GM12874 (cell line): ENCODE data around the gene INPP5A.

Experiments
- TF ChIP-seq, protein P1 (sequence below): IDR thresholded peaks from 2 replicates; pipeline ENCODE4 v1.5.1; 2011; ENCODE audit warnings: low read depth, mild to moderate bottlenecking, control low read depth, low read length, moderate library complexity; ENCODE audit not compliant: insufficient read depth

Gene INPP5A

DNA sequence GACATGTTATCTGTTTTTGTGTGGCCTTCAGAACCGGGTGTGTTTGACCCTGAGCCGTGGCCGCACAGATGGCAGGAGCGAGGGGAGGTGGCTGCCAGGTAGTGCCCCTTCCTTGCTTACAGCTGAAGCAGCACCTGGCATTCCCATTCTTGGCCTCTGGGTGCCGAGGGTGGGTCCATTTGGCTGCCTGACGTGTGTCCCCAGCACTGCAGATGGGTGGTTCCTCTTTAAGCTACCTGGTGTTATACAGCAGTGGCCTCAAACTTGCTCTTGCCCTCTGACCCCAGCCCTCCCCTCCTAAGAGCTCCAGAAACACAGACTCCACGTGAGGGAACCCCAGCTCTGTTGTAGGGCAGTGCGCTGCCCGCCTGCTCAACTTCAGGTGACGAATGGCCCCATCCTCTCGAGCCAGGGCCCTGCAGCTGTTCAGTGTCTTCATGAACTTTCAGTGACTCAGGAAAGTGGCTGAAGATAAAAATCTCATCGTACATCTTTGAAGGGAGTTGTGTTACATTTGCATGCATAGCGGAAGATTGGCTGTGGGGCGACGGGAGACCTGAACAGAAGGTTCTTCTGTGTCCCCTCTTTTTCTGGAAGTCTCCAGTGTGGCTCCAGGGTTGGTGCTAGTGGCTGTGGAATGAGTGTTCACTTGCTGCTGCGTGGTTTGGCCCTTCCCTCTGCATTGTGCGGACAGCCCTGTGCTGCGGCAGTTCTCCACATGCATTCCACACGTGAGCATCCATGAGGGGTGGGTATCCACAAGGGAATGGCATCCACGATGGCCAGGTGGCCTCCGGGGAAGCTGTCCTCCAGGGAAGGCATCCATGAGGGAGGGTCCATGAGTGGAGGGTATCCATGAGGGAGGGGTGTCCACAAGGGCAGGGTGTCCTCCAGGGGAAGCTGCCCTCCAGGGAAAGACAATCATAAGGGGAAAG is 91.6 kb downstream of the INPP5A start:
- TF ChIP-seq, protein P1, sequence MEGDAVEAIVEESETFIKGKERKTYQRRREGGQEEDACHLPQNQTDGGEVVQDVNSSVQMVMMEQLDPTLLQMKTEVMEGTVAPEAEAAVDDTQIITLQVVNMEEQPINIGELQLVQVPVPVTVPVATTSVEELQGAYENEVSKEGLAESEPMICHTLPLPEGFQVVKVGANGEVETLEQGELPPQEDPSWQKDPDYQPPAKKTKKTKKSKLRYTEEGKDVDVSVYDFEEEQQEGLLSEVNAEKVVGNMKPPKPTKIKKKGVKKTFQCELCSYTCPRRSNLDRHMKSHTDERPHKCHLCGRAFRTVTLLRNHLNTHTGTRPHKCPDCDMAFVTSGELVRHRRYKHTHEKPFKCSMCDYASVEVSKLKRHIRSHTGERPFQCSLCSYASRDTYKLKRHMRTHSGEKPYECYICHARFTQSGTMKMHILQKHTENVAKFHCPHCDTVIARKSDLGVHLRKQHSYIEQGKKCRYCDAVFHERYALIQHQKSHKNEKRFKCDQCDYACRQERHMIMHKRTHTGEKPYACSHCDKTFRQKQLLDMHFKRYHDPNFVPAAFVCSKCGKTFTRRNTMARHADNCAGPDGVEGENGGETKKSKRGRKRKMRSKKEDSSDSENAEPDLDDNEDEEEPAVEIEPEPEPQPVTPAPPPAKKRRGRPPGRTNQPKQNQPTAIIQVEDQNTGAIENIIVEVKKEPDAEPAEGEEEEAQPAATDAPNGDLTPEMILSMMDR, result no peak

DNA sequence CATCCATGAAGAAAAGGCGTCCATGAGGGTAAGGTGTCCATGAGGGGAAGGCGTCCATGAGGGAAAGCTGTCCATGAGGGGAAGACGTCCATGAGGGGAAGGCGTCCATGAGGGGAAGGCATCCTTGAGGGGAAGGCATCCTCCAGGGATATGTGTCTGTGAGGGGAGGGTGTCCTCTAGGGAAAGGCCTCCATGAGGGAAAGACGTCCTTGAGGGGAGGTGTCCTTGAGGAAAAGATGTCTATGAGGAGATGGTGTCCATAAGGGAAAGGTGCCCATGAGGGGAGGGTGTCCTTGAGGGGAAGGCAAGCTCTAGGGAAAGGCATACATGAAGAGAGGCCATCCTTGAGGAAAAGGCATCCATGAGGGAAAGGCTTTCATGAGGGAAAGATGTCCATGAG is 92.6 kb downstream of the INPP5A start:
- TF ChIP-seq, protein P1, result no peak

DNA sequence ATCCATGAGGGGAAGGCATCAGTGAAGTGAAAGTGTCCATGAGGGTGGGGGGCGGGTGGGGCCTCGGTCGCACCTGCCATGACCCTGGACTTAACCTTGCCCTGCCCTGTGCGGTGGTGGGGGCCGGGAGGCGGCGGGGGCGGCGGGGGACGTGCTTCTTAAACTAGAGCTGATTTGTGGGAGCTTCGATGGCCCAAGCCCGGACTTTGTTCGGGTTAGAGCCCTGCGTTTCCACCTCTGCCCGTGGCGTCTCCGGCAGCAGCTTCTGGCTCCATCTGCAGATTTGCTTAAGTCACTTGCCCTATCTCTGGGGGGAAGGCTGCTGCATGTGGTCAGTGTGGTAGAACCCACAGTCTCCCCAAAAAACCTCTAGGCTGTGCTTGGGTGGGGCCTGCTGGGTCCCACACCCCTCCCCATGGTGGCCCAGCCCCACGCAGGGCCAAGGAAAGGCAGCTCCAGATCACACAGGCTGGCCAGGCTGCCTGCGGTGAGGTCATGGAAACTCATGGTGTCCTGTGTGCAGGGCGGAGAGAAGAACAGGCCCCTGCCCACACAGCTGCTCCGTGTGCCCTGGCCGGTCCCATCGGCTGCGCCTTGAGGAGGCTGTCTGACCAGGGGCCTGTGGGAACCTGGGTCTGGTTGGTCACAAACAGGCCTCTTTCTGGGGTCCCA is 93.2 kb downstream of the INPP5A start:
- TF ChIP-seq, protein P1, result no peak

DNA sequence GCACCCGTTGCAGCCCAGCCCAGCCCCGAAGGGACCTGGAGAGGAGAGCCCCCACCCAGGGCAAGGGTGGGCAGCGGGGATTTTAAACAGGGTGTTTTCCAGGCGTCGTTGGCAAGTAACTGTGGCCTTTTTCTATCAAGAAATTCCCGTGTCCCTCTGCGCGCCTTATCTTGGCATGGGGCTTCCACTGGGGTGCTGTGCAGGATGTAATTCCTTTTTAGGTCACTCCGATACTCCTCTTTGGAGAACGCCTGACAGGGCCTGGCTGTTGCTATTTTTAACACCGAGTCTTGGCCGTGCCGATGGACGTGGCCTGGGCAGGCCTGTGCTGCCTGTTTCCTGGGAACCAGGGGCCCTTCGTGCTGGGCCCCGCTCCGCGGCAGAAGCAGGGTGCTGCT is 93.8 kb downstream of the INPP5A start:
- TF ChIP-seq, protein P1, result no peak

DNA sequence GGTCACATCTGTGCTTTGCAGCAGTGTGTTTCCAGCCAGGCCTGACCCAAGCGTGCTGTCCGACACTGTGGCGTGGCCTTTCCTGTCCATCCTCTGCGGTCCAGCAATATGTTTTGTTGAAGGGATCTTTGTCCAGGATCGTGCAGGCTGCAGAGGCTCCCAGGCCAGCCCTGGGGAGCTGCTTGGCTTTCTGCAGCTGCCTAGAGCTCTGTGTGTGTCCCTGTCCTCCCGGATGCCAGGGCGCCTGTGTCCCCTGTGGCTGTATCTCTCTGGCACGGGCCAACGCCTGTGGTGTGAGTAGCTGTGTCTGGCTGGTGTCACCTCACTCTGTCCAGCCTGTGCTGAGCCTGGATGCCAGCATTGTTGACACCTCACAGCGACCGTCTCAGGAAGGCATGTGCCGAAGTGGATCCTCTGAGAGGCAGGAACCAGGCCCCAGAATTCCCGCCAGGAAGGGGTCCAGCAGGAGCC is 94.5 kb downstream of the INPP5A start:
- TF ChIP-seq, protein P1, result no peak

DNA sequence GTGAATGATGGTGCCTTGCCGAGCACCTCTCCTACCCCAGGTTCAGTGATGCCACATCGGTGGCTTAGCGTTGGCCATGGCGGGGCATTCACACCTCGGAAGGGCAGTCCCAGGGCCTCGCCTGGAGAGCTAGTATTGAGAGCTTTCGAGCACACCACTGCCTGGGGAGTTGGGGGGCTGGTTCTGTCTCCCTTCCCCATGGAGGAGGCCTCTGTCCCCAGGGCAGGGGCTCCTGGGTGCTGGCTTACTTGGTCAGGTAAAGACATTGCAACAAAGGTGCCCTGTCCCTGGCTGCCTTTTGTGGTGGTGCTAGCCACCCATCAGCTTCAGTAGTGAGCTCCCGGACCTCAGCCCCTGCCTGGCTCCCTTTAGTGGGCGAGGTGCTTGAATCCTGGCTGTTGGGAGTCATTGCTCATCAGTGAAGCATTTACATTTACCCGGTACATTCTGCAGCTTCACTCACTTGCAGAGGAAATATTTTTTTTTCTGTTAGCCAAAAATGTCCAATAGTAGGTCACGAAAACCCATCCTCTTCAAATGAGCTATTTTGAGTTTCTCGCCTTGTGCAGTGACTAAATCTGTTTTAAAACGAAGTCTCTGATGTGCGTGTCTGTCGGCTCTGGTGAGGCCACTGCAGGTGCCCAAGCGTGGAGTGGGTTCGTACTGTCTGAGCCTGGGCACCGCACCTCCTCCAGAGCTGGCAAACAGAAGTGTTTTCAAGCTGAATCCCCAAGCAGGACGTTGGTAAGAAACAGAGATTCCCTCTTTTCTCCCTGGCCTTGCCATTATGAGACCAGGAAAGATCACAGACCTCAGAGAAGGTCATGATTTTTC is 95.5 kb downstream of the INPP5A start:
- TF ChIP-seq, protein P1, result no peak
